SK-N-SH (cell line): ENCODE results near the gene SERPINB2. TPM values are rescaled to one million over a fixed set of nuclear protein-coding genes. Genes with fewer than 3 reads are reported as not detected.
"Not testable (repeated sequence)": the region's sequence is repeated elsewhere in the genome, so short reads cannot be mapped to it uniquely, and the experiment has no call there.

Source experiments
- CTCF ChIA-PET: fragments of 300-600, 350-600 bp; formaldehyde crosslinking; extraction: SDS; loops from one replicate; lab custom pipeline; 2021; lab: Yijun Ruan, JAX
- POLR2A ChIA-PET: fragments of 350-600 bp; sonication (Branson Sonifier 250); formaldehyde crosslinking; extraction: SDS; loops from one replicate; lab custom pipeline; 2020; ENCODE audit warnings: antibody characterized with exemption, inconsistent platforms; lab: Yijun Ruan, JAX
- DNase-seq: peaks from one replicate; pipeline ENCODE4 v3.0.0; 2012
- H2AFZ ChIP-seq: fragments of 200-600 bp; sonication (generic); 2 replicates; pipeline ENCODE4 v1.8.1; 2016; ENCODE audit warnings: antibody characterized with exemption, mild to moderate bottlenecking, low read depth
- H3F3A ChIP-seq: fragments of 200-600 bp; sonication (generic); replicated peaks from 2 replicates; pipeline ENCODE3; 2016; ENCODE audit warnings: antibody characterized with exemption, mild to moderate bottlenecking; ENCODE audit not compliant: insufficient read depth
- H3K27ac ChIP-seq, 2 experiments: fragments of 200-500 bp in 1 of 2; fragments of 200-600 bp in 1 of 2; sonication (Bioruptor generic) in 1 of 2; sonication (generic), shearing (Covaris generic) in 1 of 2; 2 replicates each; pipeline versions ENCODE4 v1.5.1 to v1.6.1; 2014 to 2016; ENCODE audit warnings: low read depth in 2 of 2, inconsistent platforms in 1 of 2, low read length in 1 of 2, mild to moderate bottlenecking in 1 of 2, mixed read lengths in 1 of 2
- H3K27me3 ChIP-seq: fragments of 200-600 bp; sonication (generic), shearing (Covaris generic); 2 replicates; pipeline ENCODE4 v1.6.1; 2016; ENCODE audit warnings: mixed run types; ENCODE audit not compliant: insufficient read depth
- H3K36me3 ChIP-seq, 2 experiments: fragments of 200-500 bp in 1 of 2; fragments of 200-600 bp in 1 of 2; sonication (Bioruptor generic) in 1 of 2; sonication (generic) in 1 of 2; replicated peaks in 1 of 2; 2 replicates each; pipeline versions ENCODE3 to v1.5.1; 2014 to 2016; ENCODE audit warnings: low read length in 1 of 2, mild to moderate bottlenecking in 1 of 2; ENCODE audit not compliant: insufficient read depth in 2 of 2, control insufficient read depth in 1 of 2
- H3K4me1 ChIP-seq, 2 experiments: fragments of 200-500 bp in 1 of 2; fragments of 200-600 bp in 1 of 2; sonication (Bioruptor generic) in 1 of 2; sonication (generic), shearing (Covaris generic) in 1 of 2; 2 replicates each; pipeline versions ENCODE4 v1.5.1 to v1.6.1; 2014 to 2016; ENCODE audit warnings: low read depth in 1 of 2, low read length in 1 of 2, mixed run types in 1 of 2; ENCODE audit not compliant: insufficient read depth in 2 of 2, control insufficient read depth in 1 of 2
- H3K4me2 ChIP-seq: fragments of 200-600 bp; sonication (generic), shearing (Covaris generic); 2 replicates; pipeline ENCODE4 v1.6.1; 2017; ENCODE audit warnings: mixed run types
- H3K4me3 ChIP-seq, 2 experiments: fragments of 200-500 bp in 1 of 2; fragments of 200-600 bp in 1 of 2; sonication (Bioruptor generic) in 1 of 2; sonication (generic), shearing (Covaris generic) in 1 of 2; 2 replicates each; pipeline versions ENCODE4 v1.5.1 to v1.8.1; 2014 to 2016; ENCODE audit warnings: low read depth in 2 of 2, inconsistent platforms in 1 of 2, low read length in 1 of 2, mild to moderate bottlenecking in 1 of 2, mixed read lengths in 1 of 2, moderate library complexity in 1 of 2
- H3K79me2 ChIP-seq: fragments of 200-600 bp; sonication (generic); 2 replicates; pipeline ENCODE4 v1.8.1; 2017; ENCODE audit warnings: mild to moderate bottlenecking; ENCODE audit not compliant: insufficient read depth
- H3K9ac ChIP-seq: fragments of 200-600 bp; sonication (generic); 2 replicates; pipeline ENCODE4 v1.6.1; 2017; ENCODE audit warnings: mixed run types
- H3K9me2 ChIP-seq: fragments of 200-600 bp; sonication (generic); 2 replicates; pipeline ENCODE4 v1.6.1; 2017; ENCODE audit warnings: mixed run types
- H3K9me3 ChIP-seq: fragments of 200-600 bp; sonication (generic); 2 replicates; pipeline ENCODE4 v1.6.1; 2017; ENCODE audit warnings: mixed run types, mild to moderate bottlenecking, moderate library complexity
- H4K20me1 ChIP-seq: fragments of 200-600 bp; sonication (generic); 2 replicates; pipeline ENCODE4 v1.6.1; 2017; ENCODE audit warnings: mild to moderate bottlenecking, mixed run types; ENCODE audit not compliant: insufficient read depth
- CHD2 ChIP-seq: fragments of 150-350 bp; IDR thresholded peaks from 2 replicates; pipeline ENCODE4 v1.6.1; 2018; ENCODE audit warnings: low read length; ENCODE audit not compliant: partially characterized antibody
- EP300 ChIP-seq, 2 experiments: IDR thresholded peaks; 2 replicates each; pipeline versions ENCODE4 v1.4.0 to v1.6.1; 2012; ENCODE audit warnings: borderline replicate concordance in 1 of 2, low read depth in 1 of 2, low read length in 1 of 2
- EZH2phosphoT487 ChIP-seq: fragments of 200-600 bp; sonication (generic); IDR thresholded peaks from 2 replicates; pipeline ENCODE4 v1.6.1; 2017; ENCODE audit warnings: low read depth, mixed run types, mild to moderate bottlenecking, antibody characterized with exemption, moderate library complexity, borderline replicate concordance
- FOSL2 ChIP-seq: IDR thresholded peaks from 2 replicates; pipeline ENCODE4 v1.4.0; 2012; ENCODE audit warnings: low read depth, mild to moderate bottlenecking, moderate library complexity, borderline replicate concordance
- GABPA ChIP-seq: IDR thresholded peaks from 2 replicates; pipeline ENCODE4 v1.4.0; 2012; ENCODE audit warnings: low read depth, mild to moderate bottlenecking
- JUND ChIP-seq: IDR thresholded peaks from 2 replicates; pipeline ENCODE4 v1.4.0; 2012
- MEF2A ChIP-seq: IDR thresholded peaks from 2 replicates; pipeline ENCODE4 v1.4.0; 2012; ENCODE audit warnings: low read depth, borderline replicate concordance
- MXI1 ChIP-seq: IDR thresholded peaks from 2 replicates; pipeline ENCODE4 v1.6.1; 2012; ENCODE audit warnings: mild to moderate bottlenecking, low read depth, low read length, improper control_type of control experiment
- NFIC ChIP-seq: IDR thresholded peaks from 2 replicates; pipeline ENCODE4 v1.4.0; 2012; ENCODE audit warnings: borderline replicate concordance
- NRF1 ChIP-seq: IDR thresholded peaks from 2 replicates; pipeline ENCODE4 v1.6.1; 2012; ENCODE audit warnings: low read depth, mild to moderate bottlenecking, low read length
- SMC3 ChIP-seq: IDR thresholded peaks from 2 replicates; pipeline ENCODE4 v1.6.1; 2012; ENCODE audit warnings: low read depth, low read length, improper control_type of control experiment
- TEAD4 ChIP-seq: IDR thresholded peaks from 2 replicates; pipeline ENCODE4 v1.4.0; 2012; ENCODE audit warnings: mild to moderate bottlenecking, borderline replicate concordance; ENCODE audit not compliant: insufficient read depth
- YY1 ChIP-seq: IDR thresholded peaks from 2 replicates; pipeline ENCODE4 v1.4.0; 2012; ENCODE audit warnings: low read depth, mild to moderate bottlenecking
- WGBS: methylation state at CpG from one replicate; pipeline ENCODE4 v1.1.6; 2017; ENCODE audit warnings: low lambda C conversion rate; 5-methylcytosine and 5-hydroxymethylcytosine counted together
- polyA plus RNA-seq, 3 experiments: library from polyadenylated mRNA; depleted of rRNA; stranded (reverse); fragments of >200 nt; gene quantifications; 2 replicates each; pipeline ENCODE4 v1.2.3, GENCODE V29; 2012
- TF ChIP-seq, protein P1 (sequence below): IDR thresholded peaks from 2 replicates; pipeline ENCODE4 v1.4.0; 2012; ENCODE audit warnings: low read depth, borderline replicate concordance
- TF ChIP-seq, protein P2 (sequence below): fragments of 150-350 bp; IDR thresholded peaks from 2 replicates; pipeline ENCODE4 v1.6.1; 2016; ENCODE audit warnings: mild to moderate bottlenecking, low read depth, low read length
- TF ChIP-seq, protein P3 (sequence below): IDR thresholded peaks from 2 replicates; pipeline ENCODE4; 2012

SERPINB2 gene
- polyA plus RNA-seq, 1 of the 3 experiments (the other 2 are of a cell fraction) = 5.9 TPM

DNA sequence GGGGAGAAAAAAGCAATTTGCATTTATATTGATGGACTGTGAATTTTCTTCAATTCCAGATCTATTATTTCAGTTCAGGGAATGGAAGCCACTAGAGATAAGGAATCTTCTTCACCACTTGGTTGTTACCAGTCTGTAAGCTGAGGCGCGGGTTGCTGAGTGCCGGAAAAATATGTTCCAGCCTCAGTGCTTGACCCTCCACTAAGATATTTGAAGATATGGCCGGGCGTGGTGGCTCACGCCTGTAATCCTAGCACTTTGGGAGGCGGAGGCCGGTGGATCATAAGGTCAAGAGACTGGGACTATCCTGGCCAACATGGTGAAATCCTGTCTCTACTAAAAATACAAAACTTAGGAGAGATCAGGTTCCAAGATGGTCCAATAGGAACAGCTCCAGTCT is 52.5 kb downstream of the SERPINB2 start:
- Histone ChIP-seq H3K4me2 (no peak overlapping the region), H3K36me3 (no peaks in the 10 kb centered on the region), H3K79me2 (no peaks in the 10 kb centered on the region), H3K4me3 (no peak overlapping the region), H3K27ac (no peak overlapping the region), H3K9me3 (no peaks in the 10 kb centered on the region), H4K20me1 (no peaks in the 10 kb centered on the region), H3K4me1 (peaks cover 0 to 9% of the 10 kb centered on the region in 2 experiments; a peak in 2 of 4 replicates), H3K9ac (no peak overlapping the region), H3K9me2 (no peaks in the 10 kb centered on the region), H3F3A (no peaks in the 10 kb centered on the region), H2AFZ (no peak overlapping the region)
- ChIA-PET POLR2A (no interaction called here), CTCF (interaction anchor here (1.0 to 1.1 kb wide), 2 partner anchors 39 to 54 kb away, joined by 3 read pairs; no protein-coding TSS in a partner anchor)
- 61% methylated on average over 8 of the region's 8 CpGs for WGBS
- no peak for DNase-seq
- TF ChIP-seq MEF2A (no peak), JUND (no peak), MXI1 (no peak), NRF1 (no peak), CHD2 (no peak), YY1 (no peak), TEAD4 (no peak), FOSL2 (no peak), SMC3 (no peak), EP300 (IDR thresholded peaks at IDR 0.05; ENCODE audit: borderline replicate concordance in 1 of 2, low read depth in 1 of 2, low read length in 1 of 2) (no peak), GABPA (no peak), EZH2phosphoT487 (no peak), NFIC (no peak)
- TF ChIP-seq, protein P1, sequence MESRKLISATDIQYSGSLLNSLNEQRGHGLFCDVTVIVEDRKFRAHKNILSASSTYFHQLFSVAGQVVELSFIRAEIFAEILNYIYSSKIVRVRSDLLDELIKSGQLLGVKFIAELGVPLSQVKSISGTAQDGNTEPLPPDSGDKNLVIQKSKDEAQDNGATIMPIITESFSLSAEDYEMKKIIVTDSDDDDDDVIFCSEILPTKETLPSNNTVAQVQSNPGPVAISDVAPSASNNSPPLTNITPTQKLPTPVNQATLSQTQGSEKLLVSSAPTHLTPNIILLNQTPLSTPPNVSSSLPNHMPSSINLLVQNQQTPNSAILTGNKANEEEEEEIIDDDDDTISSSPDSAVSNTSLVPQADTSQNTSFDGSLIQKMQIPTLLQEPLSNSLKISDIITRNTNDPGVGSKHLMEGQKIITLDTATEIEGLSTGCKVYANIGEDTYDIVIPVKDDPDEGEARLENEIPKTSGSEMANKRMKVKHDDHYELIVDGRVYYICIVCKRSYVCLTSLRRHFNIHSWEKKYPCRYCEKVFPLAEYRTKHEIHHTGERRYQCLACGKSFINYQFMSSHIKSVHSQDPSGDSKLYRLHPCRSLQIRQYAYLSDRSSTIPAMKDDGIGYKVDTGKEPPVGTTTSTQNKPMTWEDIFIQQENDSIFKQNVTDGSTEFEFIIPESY = no peak
- TF ChIP-seq, protein P2, sequence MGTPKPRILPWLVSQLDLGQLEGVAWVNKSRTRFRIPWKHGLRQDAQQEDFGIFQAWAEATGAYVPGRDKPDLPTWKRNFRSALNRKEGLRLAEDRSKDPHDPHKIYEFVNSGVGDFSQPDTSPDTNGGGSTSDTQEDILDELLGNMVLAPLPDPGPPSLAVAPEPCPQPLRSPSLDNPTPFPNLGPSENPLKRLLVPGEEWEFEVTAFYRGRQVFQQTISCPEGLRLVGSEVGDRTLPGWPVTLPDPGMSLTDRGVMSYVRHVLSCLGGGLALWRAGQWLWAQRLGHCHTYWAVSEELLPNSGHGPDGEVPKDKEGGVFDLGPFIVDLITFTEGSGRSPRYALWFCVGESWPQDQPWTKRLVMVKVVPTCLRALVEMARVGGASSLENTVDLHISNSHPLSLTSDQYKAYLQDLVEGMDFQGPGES = no peak
- TF ChIP-seq, protein P3, sequence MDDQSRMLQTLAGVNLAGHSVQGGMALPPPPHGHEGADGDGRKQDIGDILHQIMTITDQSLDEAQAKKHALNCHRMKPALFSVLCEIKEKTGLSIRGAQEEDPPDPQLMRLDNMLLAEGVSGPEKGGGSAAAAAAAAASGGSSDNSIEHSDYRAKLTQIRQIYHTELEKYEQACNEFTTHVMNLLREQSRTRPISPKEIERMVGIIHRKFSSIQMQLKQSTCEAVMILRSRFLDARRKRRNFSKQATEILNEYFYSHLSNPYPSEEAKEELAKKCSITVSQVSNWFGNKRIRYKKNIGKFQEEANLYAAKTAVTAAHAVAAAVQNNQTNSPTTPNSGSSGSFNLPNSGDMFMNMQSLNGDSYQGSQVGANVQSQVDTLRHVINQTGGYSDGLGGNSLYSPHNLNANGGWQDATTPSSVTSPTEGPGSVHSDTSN = no peak
- TF ChIP-seq, all 33 proteins: peak for 0
- peaks cover 23% of the 10 kb centered on the region; the same call in 1 of the 2 replicates for H3K27me3 ChIP-seq

DNA sequence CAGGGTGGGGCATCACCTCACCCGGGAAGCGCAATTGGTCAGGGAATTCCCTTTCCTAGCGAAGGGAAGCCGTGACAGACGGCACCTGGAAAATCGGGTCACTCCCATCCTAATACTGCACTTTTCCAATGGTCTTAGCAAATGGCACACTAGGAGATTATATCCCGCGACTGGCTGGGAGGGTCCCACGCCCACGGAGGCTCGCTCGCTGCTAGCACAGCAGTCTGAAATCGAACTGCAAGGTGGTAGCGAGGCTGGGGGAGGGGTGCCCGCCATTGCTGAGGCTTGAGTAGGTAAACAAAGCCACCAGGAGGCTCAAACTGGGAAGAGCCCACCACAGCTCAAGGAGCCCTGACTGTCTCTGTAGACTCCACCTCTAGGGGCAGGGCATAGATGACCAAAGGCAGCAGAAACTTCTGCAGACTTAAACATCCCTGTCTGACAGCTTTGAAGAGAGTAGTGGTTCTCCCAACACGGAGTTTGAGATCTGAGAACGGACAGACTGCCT is 53.1 kb downstream of the SERPINB2 start:
- H3K9me2 ChIP-seq, H3F3A ChIP-seq, H3K9me3 ChIP-seq, H3K79me2 ChIP-seq, H3K36me3 ChIP-seq, H3K9ac ChIP-seq, POLR2A ChIA-PET, H4K20me1 ChIP-seq, H3K4me3 ChIP-seq, DNase-seq, H3K4me2 ChIP-seq, H3K4me1 ChIP-seq, H3K27ac ChIP-seq, H2AFZ ChIP-seq: not testable (repeated sequence)
- 56% methylated on average over 11 of the region's 17 CpGs for WGBS
- CTCF ChIA-PET = interaction anchor here (1.0 to 1.1 kb wide), 2 partner anchors 40 to 54 kb away, joined by 3 read pairs; no protein-coding TSS in a partner anchor
- H3K27me3 ChIP-seq = peaks cover 23% of the 10 kb centered on the region; the same call in 1 of the 2 replicates
